Activated CD4-positive, CD25-positive, alpha-beta regulatory T cell (primary cell): ENCODE data around the gene PBX3.

Source experiments
- DNase-seq, 4 experiments: peaks; one replicate each; lab custom pipeline; 2025; lab: John Stamatoyannopoulos, UW

Gene PBX3

GRCh38 chr9:125977223-125977622, 230.1 kb downstream of the PBX3 start:
- no peak for DNase-seq

- no peak for DNase-seq
Observed at GRCh38 chr9:125979383-125979782, 232.2 kb downstream of the PBX3 start.

GRCh38 chr9:125982798-125983406, 235.7 kb downstream of the PBX3 start:
- no peak for DNase-seq

GRCh38 chr9:125983681-125984080, 236.5 kb downstream of the PBX3 start:
- DNase-seq, result no peak

GRCh38 chr9:125984461-125984860, 237.3 kb downstream of the PBX3 start:
- no peak for DNase-seq

- DNase-seq, result no peak
Observed at GRCh38 chr9:125985142-125985997, 238.2 kb downstream of the PBX3 start.

GRCh38 chr9:125985998-125986655, 239.0 kb downstream of the PBX3 start:
- no peak for DNase-seq

- DNase-seq, result no peak
Observed at GRCh38 chr9:125986966-125987365, 239.8 kb downstream of the PBX3 start.

GRCh38 chr9:125987420-125987819, 240.2 kb downstream of the PBX3 start:
- DNase-seq, result no peak

- DNase-seq, result no peak
Observed at GRCh38 chr9:125988479-125989050, 241.4 kb downstream of the PBX3 start.

GRCh38 chr9:125989090-125989501, 241.9 kb downstream of the PBX3 start:
- DNase-seq, result no peak

- no peak for DNase-seq
Observed at GRCh38 chr9:125989524-125990180, 242.5 kb downstream of the PBX3 start.

GRCh38 chr9:125990186-125990792, 243.1 kb downstream of the PBX3 start:
- no peak for DNase-seq

GRCh38 chr9:125990793-125991220, 243.6 kb downstream of the PBX3 start:
- DNase-seq, result no peak

- no peak for DNase-seq
Observed at GRCh38 chr9:125991886-125992529, 244.8 kb downstream of the PBX3 start.

- no peak for DNase-seq
Observed at GRCh38 chr9:125992557-125992956, 245.4 kb downstream of the PBX3 start.

GRCh38 chr9:125993466-125993865, 246.3 kb downstream of the PBX3 start:
- DNase-seq, result no peak

GRCh38 chr9:125994066-125994943, 247.1 kb downstream of the PBX3 start:
- no peak for DNase-seq

- no peak for DNase-seq
Observed at GRCh38 chr9:125995006-125995405, 247.8 kb downstream of the PBX3 start.

GRCh38 chr9:125995706-125996105, 248.5 kb downstream of the PBX3 start:
- DNase-seq, result no peak
